Measurements from ENCODE around the gene FMN1. TPM values are rescaled to one million over a fixed set of nuclear protein-coding genes. Genes with fewer than 3 reads are reported as not detected.

The FMN1 gene
- total and polyA plus RNA-seq, 2 experiments from 2014 or later, result 0.93 to 2.2 TPM

DNA sequence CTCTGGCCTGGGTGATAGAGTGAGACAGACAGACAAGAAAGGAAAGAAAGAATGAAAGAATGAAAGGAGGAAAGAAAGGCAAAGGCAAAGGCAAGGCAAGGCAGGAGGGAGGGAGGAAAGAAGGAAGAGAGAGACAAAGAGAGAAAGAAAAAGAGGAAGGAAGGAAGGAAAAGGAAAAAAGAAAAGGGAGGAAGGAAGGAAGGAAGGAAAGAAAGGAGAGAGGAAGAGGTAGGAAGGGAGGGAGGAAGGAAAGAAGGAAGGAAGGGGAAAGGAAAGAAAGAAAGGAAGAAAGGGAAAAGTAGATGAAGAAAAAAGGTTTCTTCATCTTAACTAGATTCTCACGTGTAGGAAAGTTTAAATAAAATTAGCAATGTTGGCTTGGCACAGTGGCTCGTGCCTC, 334.5 kb downstream of the FMN1 start:
- in situ Hi-C loops (cut with MboI), result no loop called here
- Histone ChIP-seq H3K4me2 (ENCODE audit: unreplicated experiment) (no peak overlapping the region), H3K27me3 (replicated peaks; ENCODE audit: insufficient read depth) (no peaks in the 10 kb centered on the region), H2AFZ (no peak overlapping the region), H3K4me3 (no peak overlapping the region), H3K9me3 (ENCODE audit: low read depth) (no peaks in the 10 kb centered on the region), H4K20me1 (ENCODE audit: insufficient read depth) (no peaks in the 10 kb centered on the region), H3F3A (ENCODE audit: insufficient read depth) (peaks cover 38% of the 10 kb centered on the region), H3K4me1 (ENCODE audit: insufficient read depth) (peaks cover 68% of the 10 kb centered on the region), H3K27ac (no peak overlapping the region), H3K36me3 (ENCODE audit: low read depth) (no peaks in the 10 kb centered on the region), H3K9ac (no peak overlapping the region), H3K79me2 (ENCODE audit: insufficient read depth) (no peaks in the 10 kb centered on the region), H3K9me2 (ENCODE audit: insufficient read depth) (no peaks in the 10 kb centered on the region)
- no peak for TF ChIP-seq EZH2phosphoT487 (IDR thresholded peaks at IDR 0.05; ENCODE audit: insufficient read depth, low read depth)
- 66 to 83% methylated on average over 2 of the region's 2 CpGs for whole genome bisulfite sequencing, 2 experiments (ENCODE audit: low coverage in 1 of 2, low lambda C conversion rate in 2 of 2, missing lambda C conversion rate in 2 of 2)
- DNase-seq, result no peak

DNA sequence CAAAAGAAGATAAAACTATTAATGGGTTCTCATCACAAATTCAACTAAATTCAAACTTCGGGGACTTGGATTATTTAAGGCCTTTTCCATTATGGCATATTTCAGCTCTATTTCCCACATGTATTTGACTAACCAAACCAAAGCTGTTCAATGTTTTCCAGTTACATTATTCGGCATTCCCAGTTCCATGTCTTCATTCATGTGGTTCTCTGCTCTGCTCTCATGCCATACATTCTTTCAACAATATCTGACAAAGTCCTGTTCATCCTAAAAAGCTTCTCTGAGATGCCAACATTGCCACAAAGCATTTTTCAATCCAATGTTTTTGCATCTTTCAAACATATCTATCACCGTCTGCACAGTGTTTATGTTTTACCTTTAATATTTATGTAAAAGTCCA, 335.3 kb downstream of the FMN1 start:
- no peak overlapping the region for H2AFZ ChIP-seq
- H3K4me3 ChIP-seq, result no peak overlapping the region
- H3K9ac ChIP-seq, result no peak overlapping the region
- no peak for DNase-seq
- no peak overlapping the region for H3K27ac ChIP-seq
- no peaks in the 10 kb centered on the region for H3K9me2 ChIP-seq (ENCODE audit: insufficient read depth)
- no peaks in the 10 kb centered on the region for H3K79me2 ChIP-seq (ENCODE audit: insufficient read depth)
- H3K9me3 ChIP-seq (ENCODE audit: low read depth), result no peaks in the 10 kb centered on the region
- H3K4me2 ChIP-seq (ENCODE audit: unreplicated experiment), result no peak overlapping the region
- H3K36me3 ChIP-seq (ENCODE audit: low read depth), result no peaks in the 10 kb centered on the region
- TF ChIP-seq EZH2 (IDR thresholded peaks at IDR 0.05; ENCODE audit: insufficient read depth, poor library complexity, severe bottlenecking), result no peak
- no peak for TF ChIP-seq EZH2phosphoT487 (IDR thresholded peaks at IDR 0.05; ENCODE audit: insufficient read depth, low read depth)
- peaks cover 42% of the 10 kb centered on the region for H3F3A ChIP-seq (ENCODE audit: insufficient read depth)
- H3K27me3 ChIP-seq (replicated peaks; ENCODE audit: insufficient read depth), result no peaks in the 10 kb centered on the region
- peaks cover 67% of the 10 kb centered on the region for H3K4me1 ChIP-seq (ENCODE audit: insufficient read depth)
- in situ Hi-C loops (cut with MboI), result no loop called here
- H4K20me1 ChIP-seq (ENCODE audit: insufficient read depth), result no peaks in the 10 kb centered on the region
- WGBS, 2 experiments (ENCODE audit: low coverage in 1 of 2, low lambda C conversion rate in 2 of 2, missing lambda C conversion rate in 2 of 2), result 96% methylated on average over 3 of the region's 3 CpGs

DNA sequence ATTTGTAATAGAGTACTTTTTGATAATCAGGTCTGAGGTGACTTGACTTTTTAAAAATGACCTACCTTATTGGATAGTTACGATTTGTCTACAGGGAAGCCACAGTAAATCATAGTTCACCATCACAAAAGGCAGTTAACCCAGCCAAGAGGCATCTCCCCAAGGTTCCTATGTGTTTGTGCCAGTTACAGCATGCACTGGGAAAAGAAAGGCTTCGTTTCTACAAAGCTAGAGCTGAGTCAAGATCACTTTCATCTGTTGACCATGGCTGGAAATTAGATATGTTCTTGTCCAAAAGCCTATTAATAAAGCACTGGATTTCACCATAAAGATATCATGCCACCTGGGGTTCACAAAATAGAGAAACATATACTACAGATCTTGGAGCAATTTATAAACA, 336.8 kb downstream of the FMN1 start:
- in situ Hi-C loops (cut with MboI), result no loop called here
- no peak overlapping the region for H2AFZ ChIP-seq
- H4K20me1 ChIP-seq (ENCODE audit: insufficient read depth), result no peaks in the 10 kb centered on the region
- 31 to 44% methylated on average over 2 of the region's 2 CpGs for WGBS, 2 experiments (ENCODE audit: low coverage in 1 of 2, low lambda C conversion rate in 2 of 2, missing lambda C conversion rate in 2 of 2)
- H3K27ac ChIP-seq, result no peak overlapping the region
- H3K36me3 ChIP-seq (ENCODE audit: low read depth), result no peaks in the 10 kb centered on the region
- TF ChIP-seq EZH2phosphoT487 (IDR thresholded peaks at IDR 0.05; ENCODE audit: insufficient read depth, low read depth) (no peak), EZH2 (IDR thresholded peaks at IDR 0.05; ENCODE audit: insufficient read depth, poor library complexity, severe bottlenecking) (no peak)
- peak overlapping the region; percentile 38 for H3K4me2 ChIP-seq (ENCODE audit: unreplicated experiment)
- H3K4me1 ChIP-seq (ENCODE audit: insufficient read depth), result peaks cover 63% of the 10 kb centered on the region
- no peak overlapping the region for H3K9ac ChIP-seq
- H3K79me2 ChIP-seq (ENCODE audit: insufficient read depth), result no peaks in the 10 kb centered on the region
- H3K9me3 ChIP-seq (ENCODE audit: low read depth), result no peaks in the 10 kb centered on the region
- no peaks in the 10 kb centered on the region for H3K9me2 ChIP-seq (ENCODE audit: insufficient read depth)
- no peaks in the 10 kb centered on the region for H3K27me3 ChIP-seq (replicated peaks; ENCODE audit: insufficient read depth)
- no peak for DNase-seq
- H3K4me3 ChIP-seq, result no peak overlapping the region
- H3F3A ChIP-seq (ENCODE audit: insufficient read depth), result peaks cover 42% of the 10 kb centered on the region

DNA sequence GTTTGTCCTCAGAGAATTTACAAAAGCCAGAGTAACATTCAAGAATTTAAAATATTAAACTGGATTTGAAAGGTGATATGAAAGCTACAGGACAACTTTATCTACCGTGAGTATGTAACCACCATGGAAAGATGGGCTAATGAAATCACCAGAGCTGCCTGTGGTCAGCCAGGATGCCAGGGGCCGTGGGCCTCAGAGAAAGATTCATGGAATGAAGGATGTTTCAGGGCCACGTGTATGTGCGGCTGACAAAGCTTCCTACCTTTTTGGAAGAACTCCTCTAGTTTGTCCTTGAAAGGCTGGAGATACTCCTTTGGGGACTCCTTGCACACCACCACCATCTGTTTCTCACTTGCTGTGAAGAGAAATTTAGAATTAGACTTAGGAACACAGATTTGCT, 337.8 kb downstream of the FMN1 start:
- in situ Hi-C loops (cut with MboI), result no loop called here
- Histone ChIP-seq H3K4me2 (ENCODE audit: unreplicated experiment) (peak overlapping the region; percentile 48), H3K4me1 (ENCODE audit: insufficient read depth) (peaks cover 63% of the 10 kb centered on the region)

DNA sequence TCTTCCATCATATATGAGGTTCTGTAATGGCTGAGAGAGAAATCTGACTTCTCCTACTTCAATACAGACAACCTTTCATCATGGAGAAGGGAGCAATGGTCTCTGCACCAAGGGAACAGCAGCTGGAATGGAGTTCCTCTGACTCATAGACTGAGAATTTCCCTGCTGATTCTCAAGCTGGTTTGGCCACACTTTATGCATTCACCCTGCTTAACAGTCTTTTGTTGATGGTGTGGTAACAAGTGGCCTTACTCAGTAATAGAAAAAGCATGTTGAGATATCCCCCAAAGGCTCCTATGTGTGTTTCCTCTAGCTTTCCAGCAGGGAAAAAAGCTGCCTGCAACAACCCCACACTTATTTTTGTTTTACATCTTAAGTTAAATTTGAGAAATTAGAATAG, 338.6 kb downstream of the FMN1 start:
- Histone ChIP-seq H3K79me2 (ENCODE audit: insufficient read depth) (no peaks in the 10 kb centered on the region), H3K9me3 (ENCODE audit: low read depth) (no peaks in the 10 kb centered on the region), H3K27ac (peak overlapping the region; percentile 86), H3K4me2 (ENCODE audit: unreplicated experiment) (peak overlapping the region; percentile 48), H3K9ac (peak overlapping the region; percentile 66), H3K4me3 (no peak overlapping the region), H3K9me2 (ENCODE audit: insufficient read depth) (no peaks in the 10 kb centered on the region), H4K20me1 (ENCODE audit: insufficient read depth) (no peaks in the 10 kb centered on the region), H3K36me3 (ENCODE audit: low read depth) (no peaks in the 10 kb centered on the region), H3K4me1 (ENCODE audit: insufficient read depth) (peaks cover 62% of the 10 kb centered on the region), H3F3A (ENCODE audit: insufficient read depth) (peaks cover 41% of the 10 kb centered on the region), H3K27me3 (replicated peaks; ENCODE audit: insufficient read depth) (no peaks in the 10 kb centered on the region), H2AFZ (no peak overlapping the region)
- DNase-seq, result peak; percentile 97
- TF ChIP-seq EZH2 (IDR thresholded peaks at IDR 0.05; ENCODE audit: insufficient read depth, poor library complexity, severe bottlenecking), result no peak
- TF ChIP-seq EZH2phosphoT487 (IDR thresholded peaks at IDR 0.05; ENCODE audit: insufficient read depth, low read depth), result no peak
- in situ Hi-C loops (cut with MboI), result no loop called here

More for the DNA sequence above, 337.8 kb downstream of the FMN1 start:
- no peaks in the 10 kb centered on the region for H4K20me1 ChIP-seq (ENCODE audit: insufficient read depth)
- DNase-seq, result peak; percentile 59
- no peaks in the 10 kb centered on the region for H3K79me2 ChIP-seq (ENCODE audit: insufficient read depth)
- WGBS, 2 experiments (ENCODE audit: low coverage in 1 of 2, low lambda C conversion rate in 2 of 2, missing lambda C conversion rate in 2 of 2), result 55 to 56% methylated on average over 4 of the region's 4 CpGs
- H3K36me3 ChIP-seq (ENCODE audit: low read depth), result no peaks in the 10 kb centered on the region
- no peaks in the 10 kb centered on the region for H3K9me2 ChIP-seq (ENCODE audit: insufficient read depth)
- TF ChIP-seq EZH2 (IDR thresholded peaks at IDR 0.05; ENCODE audit: insufficient read depth, poor library complexity, severe bottlenecking) (no peak), EZH2phosphoT487 (IDR thresholded peaks at IDR 0.05; ENCODE audit: insufficient read depth, low read depth) (no peak)
- no peaks in the 10 kb centered on the region for H3K9me3 ChIP-seq (ENCODE audit: low read depth)
- H3K27me3 ChIP-seq (replicated peaks; ENCODE audit: insufficient read depth), result no peaks in the 10 kb centered on the region
- peaks cover 42% of the 10 kb centered on the region for H3F3A ChIP-seq (ENCODE audit: insufficient read depth)
- peak overlapping the region; percentile 86 for H3K27ac ChIP-seq
- no peak overlapping the region for H3K4me3 ChIP-seq
- H3K9ac ChIP-seq, result peak overlapping the region; percentile 66
- no peak overlapping the region for H2AFZ ChIP-seq
